Measurements from ENCODE around the gene WHRN. TPM values are rescaled to one million over a fixed set of nuclear protein-coding genes. Genes with fewer than 3 reads are reported as not detected.
A peak's percentile ranks its signal among the peaks of the same experiment; 100 is the strongest.

The WHRN gene
- total and polyA plus RNA-seq, 2 donors (not counting 1 experiment from before 2014, with no cell fraction given) = 19.4 to 95.7 TPM

- Mint-ChIP-seq H3K27ac (peak overlapping the region; percentile 93), H3K4me3 (peak overlapping the region; percentile 97), H3K4me1 (peaks cover 78% of the 10 kb centered on the region), H3K27me3 (no peaks in the 10 kb centered on the region), H3K9me3 (ENCODE audit: insufficient read depth) (no peaks in the 10 kb centered on the region)
- H3K4me3 ChIP-seq (ENCODE audit: control extremely low read depth in 1 of 5, extremely low read depth in 1 of 5, insufficient read depth in 1 of 5, low read depth in 2 of 5, low read length in 4 of 5) = peak overlapping the region in 4 of 5 experiments; percentile 54 to 89 (median 82)
- ATAC-seq (ENCODE audit: low read depth) (no peak), DNase-seq (no peak)
- no peak overlapping the region for H2AFZ ChIP-seq (ENCODE audit: insufficient read depth, low read depth, low read length, poor library complexity, severe bottlenecking)
- peaks cover 62 to 77% of the 10 kb centered on the region in 2 donors for H3K4me1 ChIP-seq (ENCODE audit: control insufficient read depth in 2 of 2, insufficient read depth in 2 of 2, low read length in 2 of 2)
- no peak for TF ChIP-seq CTCF (IDR thresholded peaks at IDR 0.05)
- no peak for TF ChIP-seq EZH2 (IDR thresholded peaks at IDR 0.05; ENCODE audit: borderline replicate concordance, insufficient read depth, low read depth, low read length, poor library complexity, severe bottlenecking)
- no peaks in the 10 kb centered on the region for H3K9me3 ChIP-seq (ENCODE audit: control extremely low read depth in 1 of 3, control insufficient read depth in 2 of 3, insufficient read depth in 1 of 3, low read length in 2 of 3)
- H3K4me2 ChIP-seq (replicated peaks; ENCODE audit: low read depth, low read length, poor library complexity, severe bottlenecking) = peak overlapping the region; percentile 87
- H4K20me1 ChIP-seq (ENCODE audit: control insufficient read depth, insufficient read depth, low read length, poor library complexity, severe bottlenecking) = peaks cover 82% of the 10 kb centered on the region
- peak overlapping the region; percentile 65 for H3K9ac ChIP-seq (ENCODE audit: low read length)
- peaks cover 2 to 59% of the 10 kb centered on the region in 2 experiments for H3K36me3 ChIP-seq (replicated peaks in 1 of 2; ENCODE audit: control extremely low read depth in 1 of 2, control insufficient read depth in 1 of 2, extremely low read depth in 1 of 2, insufficient read depth in 2 of 2, low read length in 1 of 2)
- intact Hi-C loops (cut with micrococcal nuclease) = loop anchor here (1.0 kb wide), 5 partner anchors 12 to 46 kb away; no protein-coding TSS in a partner anchor
- POLR2A ChIA-PET = interaction anchor here (0.7 to 9.2 kb wide), 9 partner anchors 11 to 120 kb away, joined by 3 to 135 read pairs (median 5); partner anchors contain the start of gene WHRN
- peak overlapping the region; percentile 87 to 93 for H3K27ac ChIP-seq (ENCODE audit: low read length in 2 of 2)
- CTCF ChIA-PET = interaction anchor here (1.1 to 6.4 kb wide), 17 partner anchors 9 to 269 kb away, joined by 3 to 85 read pairs (median 7); partner anchors contain the start of gene ATP6V1G1
- WGBS (ENCODE audit: insufficient coverage) = 22% methylated on average over 7 of the region's 7 CpGs
- H3K79me2 ChIP-seq (ENCODE audit: control insufficient read depth, insufficient read depth, low read length) = peaks cover 100% of the 10 kb centered on the region
- H3K27me3 ChIP-seq (replicated peaks in 1 of 4; ENCODE audit: control extremely low read depth in 1 of 4, control insufficient read depth in 3 of 4, insufficient read depth in 4 of 4, low read length in 3 of 4) = no peaks in the 10 kb centered on the region
These were observed 120.4 kb downstream of the WHRN start for GRCh38 chr9:114384836-114385396.

GRCh38 chr9:114384341-114384740 is 120.9 kb downstream of the WHRN start:
- Histone ChIP-seq H3K36me3 (replicated peaks in 1 of 2; ENCODE audit: control extremely low read depth in 1 of 2, control insufficient read depth in 1 of 2, extremely low read depth in 1 of 2, insufficient read depth in 2 of 2, low read length in 1 of 2) (peaks cover 2 to 59% of the 10 kb centered on the region in 2 experiments), H3K27me3 (replicated peaks in 1 of 4; ENCODE audit: control extremely low read depth in 1 of 4, control insufficient read depth in 3 of 4, insufficient read depth in 4 of 4, low read length in 3 of 4) (no peaks in the 10 kb centered on the region), H3K79me2 (ENCODE audit: control insufficient read depth, insufficient read depth, low read length) (peaks cover 100% of the 10 kb centered on the region), H2AFZ (ENCODE audit: insufficient read depth, low read depth, low read length, poor library complexity, severe bottlenecking) (no peak overlapping the region), H3K4me2 (replicated peaks; ENCODE audit: low read depth, low read length, poor library complexity, severe bottlenecking) (peak overlapping the region; percentile 87), H4K20me1 (ENCODE audit: control insufficient read depth, insufficient read depth, low read length, poor library complexity, severe bottlenecking) (peaks cover 83% of the 10 kb centered on the region), H3K9me3 (ENCODE audit: control extremely low read depth in 1 of 3, control insufficient read depth in 2 of 3, insufficient read depth in 1 of 3, low read length in 2 of 3) (no peaks in the 10 kb centered on the region), H3K4me1 (ENCODE audit: control insufficient read depth in 2 of 2, insufficient read depth in 2 of 2, low read length in 2 of 2) (peaks cover 62 to 77% of the 10 kb centered on the region in 2 donors), H3K4me3 (ENCODE audit: control extremely low read depth in 1 of 5, extremely low read depth in 1 of 5, insufficient read depth in 1 of 5, low read depth in 2 of 5, low read length in 4 of 5) (peak overlapping the region in 3 of 5 experiments; percentile 11 to 75 (median 54)), H3K9ac (ENCODE audit: low read length) (peak overlapping the region; percentile 65), H3K27ac (ENCODE audit: low read length in 2 of 2) (peak overlapping the region; percentile 87 to 93)
- Mint-ChIP-seq H3K27me3 (no peaks in the 10 kb centered on the region), H3K27ac (peak overlapping the region; percentile 93), H3K9me3 (ENCODE audit: insufficient read depth) (no peaks in the 10 kb centered on the region), H3K4me3 (peak overlapping the region; percentile 97), H3K4me1 (peaks cover 77% of the 10 kb centered on the region)
- POLR2A ChIA-PET = interaction anchor here (1.2 to 9.2 kb wide), 5 partner anchors 11 to 44 kb away, joined by 4 to 135 read pairs (median 7); no protein-coding TSS in a partner anchor
- no CpG with 5 or more reads among the region's 1 CpG for WGBS (ENCODE audit: insufficient coverage)
- TF ChIP-seq EZH2 (IDR thresholded peaks at IDR 0.05; ENCODE audit: borderline replicate concordance, insufficient read depth, low read depth, low read length, poor library complexity, severe bottlenecking) (no peak), CTCF (IDR thresholded peaks at IDR 0.05) (no peak)
- DNase-seq (no peak), ATAC-seq (ENCODE audit: low read depth) (no peak)
- intact Hi-C loops (cut with micrococcal nuclease) = no loop called here
- CTCF ChIA-PET = interaction anchor here (1.3 to 6.4 kb wide), 10 partner anchors 9 to 208 kb away, joined by 5 to 85 read pairs (median 8); partner anchors contain the start of gene ATP6V1G1
